ENCODE data around the gene COX8A.
A peak's percentile ranks its signal among the peaks of the same experiment; 100 is the strongest.
"Not testable (repeated sequence)": the region's sequence is repeated elsewhere in the genome, so short reads cannot be mapped to it uniquely, and the experiment has no call there.

COX8A gene

DNA sequence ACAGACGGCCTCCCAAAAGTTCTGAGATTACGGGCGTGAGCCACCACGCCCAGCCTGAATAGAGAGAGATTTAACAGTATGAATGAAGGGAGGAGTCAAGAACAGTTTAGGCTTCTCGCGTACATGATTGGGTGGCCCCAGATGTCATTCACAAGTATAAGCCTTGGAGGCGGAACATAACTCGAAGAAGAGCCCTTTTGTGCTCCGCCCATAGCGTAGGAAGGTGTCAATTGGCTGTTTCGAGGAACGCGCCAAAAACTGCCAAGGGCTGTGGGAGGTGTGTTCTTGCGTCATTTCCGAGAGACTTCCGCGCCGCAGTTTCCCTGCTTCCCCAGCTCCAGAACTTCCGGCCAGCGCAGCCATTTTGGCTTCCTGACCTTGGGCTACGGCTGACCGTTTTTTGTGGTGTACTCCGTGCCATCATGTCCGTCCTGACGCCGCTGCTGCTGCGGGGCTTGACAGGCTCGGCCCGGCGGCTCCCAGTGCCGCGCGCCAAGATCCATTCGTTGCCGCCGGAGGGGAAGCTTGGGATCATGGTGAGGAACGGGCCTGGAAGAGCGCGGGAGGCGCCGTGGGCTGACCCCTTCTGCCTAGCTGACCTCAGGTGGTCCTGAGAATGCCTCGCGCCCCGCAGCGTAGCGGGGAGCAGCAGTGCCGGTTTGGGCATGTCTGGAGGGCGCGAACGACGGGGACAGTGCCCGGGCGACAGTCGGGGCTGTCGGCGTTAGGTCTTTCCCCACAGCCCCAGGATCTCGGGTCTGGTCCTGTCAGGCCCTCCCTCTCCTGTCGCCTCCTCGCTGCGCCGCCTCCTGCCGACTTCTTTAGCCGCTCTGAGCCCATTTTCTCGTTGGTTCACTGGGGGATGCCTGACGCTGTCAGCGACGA is at the start of gene COX8A:
COX8A (plus strand) TSS at position 362 of the 885 bp plus-strand sequence; CDS start at position 423, 61 bp downstream.
- peak; percentile 98 to 99 for DNase-seq

DNA sequence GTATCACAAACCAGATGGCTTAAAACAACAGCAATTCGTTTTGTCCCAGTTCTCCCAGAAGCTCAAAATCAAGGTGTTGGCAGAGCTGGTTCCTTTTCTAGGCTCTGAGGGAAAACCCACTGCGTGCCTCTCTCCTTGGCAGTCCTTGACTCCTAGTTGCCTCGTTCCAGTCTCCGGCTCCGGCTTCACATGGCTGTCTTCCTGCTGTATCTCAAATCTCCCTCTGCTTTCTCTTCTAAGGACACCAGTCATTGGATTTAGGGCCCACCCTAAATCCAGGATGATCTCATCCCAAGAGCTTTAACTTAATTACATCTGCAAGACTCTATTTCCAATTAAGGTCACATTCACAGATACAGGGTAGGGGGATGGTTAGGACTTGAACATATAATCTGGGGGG is 44.8 kb upstream of the COX8A start:
- DNase-seq, result no peak

DNA sequence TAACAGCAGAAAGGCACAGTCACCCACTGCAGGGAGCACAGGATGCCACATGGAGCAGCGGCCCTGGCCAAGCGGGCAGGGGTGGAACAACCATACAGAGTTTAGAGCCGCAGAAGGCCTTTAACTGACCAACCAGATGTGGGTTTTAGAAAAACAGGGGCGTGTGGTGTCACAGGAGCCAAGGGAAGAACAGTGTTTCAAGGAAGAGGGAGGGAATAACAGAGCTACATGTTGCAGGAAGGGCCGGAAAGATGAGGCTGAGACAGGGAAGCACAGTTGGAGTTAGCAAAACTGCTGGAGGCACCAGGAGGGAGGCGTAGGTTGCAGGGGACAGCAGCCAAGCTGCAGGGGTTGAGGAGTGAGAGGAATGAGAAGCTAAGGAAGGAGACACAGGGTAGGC is 43.4 kb upstream of the COX8A start:
- no peak for DNase-seq

GRCh38 chr11:63931876-63932275 is 42.5 kb upstream of the COX8A start:
- no peak for DNase-seq

DNA sequence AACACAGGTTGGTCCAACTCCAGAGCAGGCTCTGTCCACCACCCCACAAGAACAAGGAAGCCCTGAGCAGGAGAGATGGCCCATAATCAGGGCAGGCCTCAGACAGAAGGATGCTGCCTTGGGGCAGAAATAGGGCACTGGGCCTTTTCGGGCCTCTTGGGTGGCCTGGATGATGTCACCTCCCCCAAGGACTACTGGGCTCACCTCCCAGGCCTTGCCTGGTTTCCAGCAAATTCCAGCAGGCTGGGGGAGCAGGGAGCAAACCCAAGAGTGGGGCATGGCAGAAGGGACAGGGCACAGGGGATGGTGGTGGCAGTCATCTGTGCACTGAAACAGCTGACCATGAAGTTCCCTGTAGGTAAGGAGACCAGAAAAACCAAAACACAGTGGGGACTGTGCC is 41.0 kb upstream of the COX8A start:
- no peak for DNase-seq

DNA sequence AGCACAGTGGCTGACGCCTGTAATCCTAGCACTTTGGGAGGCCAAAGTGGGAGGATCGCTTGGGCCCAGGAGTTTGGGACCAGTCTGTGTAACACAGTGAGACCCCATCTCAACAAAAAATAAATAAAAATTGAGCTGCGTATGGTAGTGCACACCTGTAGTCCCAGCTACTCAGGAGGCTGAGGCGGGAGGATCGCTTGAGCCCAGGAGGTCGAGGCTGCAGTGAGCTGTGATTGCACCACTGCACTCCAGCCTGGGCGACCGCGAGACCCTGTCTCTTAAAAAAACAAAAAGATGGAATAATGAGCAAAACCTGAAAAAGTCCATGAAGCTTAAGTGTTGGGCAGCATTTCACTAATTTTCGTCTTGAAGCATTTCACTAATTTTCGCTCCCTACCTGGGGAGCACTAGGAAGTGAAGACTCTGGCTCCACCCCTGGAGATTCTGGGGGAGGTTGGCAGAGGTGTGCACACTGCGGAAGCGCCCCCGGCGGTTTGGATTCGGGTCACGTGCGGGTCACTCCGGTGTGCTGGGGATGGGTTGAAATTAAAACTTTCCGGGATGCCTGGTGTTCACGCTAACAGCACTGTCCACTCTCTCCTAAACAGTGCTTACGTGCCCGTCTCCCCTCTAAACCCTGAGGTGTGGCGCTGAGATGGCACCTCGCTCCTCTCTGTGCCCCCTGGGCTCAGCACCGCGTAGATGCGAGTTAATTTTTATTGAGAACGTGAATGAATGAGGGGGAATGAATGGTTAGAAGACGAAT is 36.5 kb upstream of the COX8A start:
- DNase-seq, result no peak

GRCh38 chr11:63938479-63939396 is 35.7 kb upstream of the COX8A start, which contains the start of gene NAA40:
Gene NAA40 (plus strand): TSS chr11:63939002. CDS start chr11:63939097, 95 bp downstream.
- DNase-seq, result peak; percentile 55 to 73

- DNase-seq, result no peak
Measured at GRCh38 chr11:63939397-63939891, 35.0 kb upstream of the COX8A start.

DNA sequence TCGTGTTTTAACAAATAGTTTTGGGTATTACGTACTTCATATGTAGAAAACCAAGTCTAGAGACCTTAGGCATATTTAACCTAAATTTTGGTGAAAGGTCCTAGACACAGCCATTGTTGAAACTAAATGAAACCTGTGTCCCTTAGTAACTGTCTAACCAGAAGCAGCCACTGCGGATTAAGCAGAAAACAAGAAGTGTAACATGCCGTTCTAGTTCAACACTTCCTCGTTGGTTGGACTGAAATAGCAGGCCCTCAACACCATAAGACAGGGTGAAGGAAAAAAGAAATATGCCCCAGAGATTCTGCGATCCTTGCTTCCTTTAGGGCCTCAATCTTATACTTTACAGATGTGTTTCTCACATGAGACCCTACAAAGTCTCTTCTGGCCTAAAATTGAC is 33.6 kb upstream of the COX8A start:
- no peak for DNase-seq

- no peak for DNase-seq
Measured at GRCh38 chr11:63941901-63942300, 32.5 kb upstream of the COX8A start.

- DNase-seq, result no peak
Measured at GRCh38 chr11:63942803-63943202, 31.6 kb upstream of the COX8A start.

DNA sequence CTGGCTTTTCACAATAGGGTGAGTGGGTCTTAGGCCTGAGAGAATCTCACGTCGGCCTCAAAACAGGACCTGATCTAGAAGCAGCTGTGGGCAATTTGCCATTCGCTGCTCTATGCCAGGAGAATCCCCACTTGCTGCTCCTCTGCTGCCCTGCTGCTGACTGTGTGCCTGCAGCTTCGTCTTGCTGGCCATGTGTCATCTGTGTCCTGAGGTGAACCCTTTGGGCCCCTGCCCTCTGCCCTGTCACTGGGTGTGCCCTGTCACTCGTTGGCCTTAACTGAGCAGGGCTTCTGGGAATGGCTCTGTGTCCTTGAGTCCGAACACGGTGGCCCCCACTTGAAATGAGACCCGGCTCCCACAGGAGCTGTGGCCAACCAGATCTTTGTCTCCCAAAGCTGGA is 29.4 kb upstream of the COX8A start:
- DNase-seq, result no peak

GRCh38 chr11:63945477-63946163 is 28.8 kb upstream of the COX8A start:
- DNase-seq, result peak in 1 of 2 experiments; percentile 66

- DNase-seq, result no peak
Measured at GRCh38 chr11:63951779-63952536, 22.5 kb upstream of the COX8A start.

- no peak for DNase-seq
Measured at GRCh38 chr11:63952570-63952969, 21.9 kb upstream of the COX8A start.

DNA sequence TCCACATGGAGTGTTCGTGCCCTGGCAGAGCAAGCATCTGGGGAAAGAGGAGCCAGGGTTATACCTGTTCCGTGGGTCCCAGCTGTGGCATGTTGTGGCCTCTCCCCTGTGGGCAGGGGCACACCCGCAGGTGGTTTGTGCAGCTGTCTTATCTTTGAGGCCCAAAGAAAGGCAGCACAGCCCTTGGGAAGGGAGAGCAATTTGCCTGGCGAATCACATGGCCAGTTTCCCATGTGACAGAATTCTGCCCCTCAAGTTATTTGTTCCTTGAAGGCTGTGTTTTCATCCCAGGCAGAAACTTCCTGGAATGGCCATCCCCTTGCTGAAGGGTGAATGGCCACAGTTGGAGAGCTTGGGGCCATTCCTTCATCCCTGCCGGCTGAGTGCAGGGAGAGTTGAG is 16.4 kb upstream of the COX8A start:
- DNase-seq, result no peak

- no peak for DNase-seq
Measured at GRCh38 chr11:63961608-63962412, 12.6 kb upstream of the COX8A start.

DNA sequence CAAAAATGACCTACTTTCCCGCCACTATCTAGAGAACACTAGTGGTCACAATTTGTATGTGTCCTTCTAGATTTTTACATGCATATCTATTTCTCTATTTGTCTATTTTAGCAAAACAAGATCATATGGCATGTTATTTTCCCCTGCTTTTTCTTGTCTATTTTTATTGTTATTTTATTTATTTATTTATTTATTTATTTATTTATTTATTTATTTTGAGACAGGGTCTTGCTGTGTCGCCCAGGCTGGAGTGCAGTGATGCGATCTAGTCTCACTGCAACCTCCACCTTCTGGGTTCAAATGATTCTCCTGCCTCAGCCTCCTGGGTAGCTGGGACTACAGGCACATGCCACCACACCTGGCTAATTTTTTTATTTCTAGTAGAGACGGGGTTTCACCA is 10.5 kb upstream of the COX8A start:
- not testable (repeated sequence) for DNase-seq

- no peak for DNase-seq
Measured at GRCh38 chr11:63966444-63966843, 8.0 kb upstream of the COX8A start.

DNA sequence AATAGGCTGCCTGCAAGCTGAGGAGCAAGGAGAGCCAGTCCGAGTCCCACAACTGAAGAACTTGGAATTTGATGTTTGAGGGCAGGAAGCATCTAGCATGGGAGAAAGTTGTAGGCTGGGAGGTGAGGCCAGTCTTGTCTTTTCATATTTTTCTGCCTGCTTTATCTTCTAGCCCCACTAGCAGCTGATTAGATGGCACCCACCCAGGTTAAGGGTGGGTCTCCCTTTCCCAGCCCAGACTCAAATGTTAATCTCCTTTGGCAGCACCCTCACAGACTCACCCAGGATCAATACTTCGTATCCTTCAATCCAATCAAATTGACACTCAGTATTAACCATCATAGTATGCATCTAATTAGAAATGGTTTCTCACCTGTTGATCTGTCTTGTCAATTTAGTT is 5.0 kb upstream of the COX8A start:
- no peak for DNase-seq

Measured in cerebellar nuclear complex (tissue), 1 donor.